ENCODE data around the gene SLC45A1.

Gene SLC45A1

DNA sequence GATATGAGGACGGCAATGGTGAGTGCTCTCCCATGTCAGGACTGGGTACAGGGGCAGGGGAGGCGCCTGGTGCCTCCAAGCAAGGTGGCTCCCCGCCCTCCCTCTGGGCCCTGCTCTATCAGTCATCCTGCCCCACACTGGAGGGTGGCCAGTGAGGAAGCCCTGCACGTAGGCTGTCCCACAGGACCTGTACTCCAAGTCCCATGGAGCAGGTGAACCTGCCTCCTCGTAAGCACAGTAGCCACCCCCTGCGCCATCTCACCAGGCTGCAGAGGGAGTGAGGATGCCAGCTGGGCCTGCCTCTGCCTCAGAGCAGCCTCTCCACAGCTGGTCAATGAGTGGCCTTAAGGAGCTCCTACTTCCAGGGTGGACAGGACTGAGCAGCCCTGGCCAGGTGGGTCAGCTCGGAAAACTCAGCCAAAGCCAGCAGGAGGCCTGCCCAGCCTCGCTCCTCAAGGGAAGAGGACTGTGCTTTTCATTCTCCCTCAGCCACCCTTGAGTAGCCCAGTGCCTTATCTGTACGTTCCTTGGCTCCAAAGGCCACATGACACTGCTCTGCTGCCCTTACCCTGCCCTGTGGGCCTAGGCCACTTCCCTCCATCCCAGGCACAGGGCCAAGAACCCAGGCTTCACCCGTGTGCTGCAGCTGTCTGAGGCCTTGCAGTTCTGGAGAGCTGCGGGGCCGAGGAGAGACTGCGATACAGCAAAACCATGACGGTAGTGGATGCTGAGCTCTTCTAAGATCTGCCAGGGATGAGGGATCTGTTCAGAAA, 39.6 kb downstream of the SLC45A1 start:
- TF ChIP-seq, protein P1, sequence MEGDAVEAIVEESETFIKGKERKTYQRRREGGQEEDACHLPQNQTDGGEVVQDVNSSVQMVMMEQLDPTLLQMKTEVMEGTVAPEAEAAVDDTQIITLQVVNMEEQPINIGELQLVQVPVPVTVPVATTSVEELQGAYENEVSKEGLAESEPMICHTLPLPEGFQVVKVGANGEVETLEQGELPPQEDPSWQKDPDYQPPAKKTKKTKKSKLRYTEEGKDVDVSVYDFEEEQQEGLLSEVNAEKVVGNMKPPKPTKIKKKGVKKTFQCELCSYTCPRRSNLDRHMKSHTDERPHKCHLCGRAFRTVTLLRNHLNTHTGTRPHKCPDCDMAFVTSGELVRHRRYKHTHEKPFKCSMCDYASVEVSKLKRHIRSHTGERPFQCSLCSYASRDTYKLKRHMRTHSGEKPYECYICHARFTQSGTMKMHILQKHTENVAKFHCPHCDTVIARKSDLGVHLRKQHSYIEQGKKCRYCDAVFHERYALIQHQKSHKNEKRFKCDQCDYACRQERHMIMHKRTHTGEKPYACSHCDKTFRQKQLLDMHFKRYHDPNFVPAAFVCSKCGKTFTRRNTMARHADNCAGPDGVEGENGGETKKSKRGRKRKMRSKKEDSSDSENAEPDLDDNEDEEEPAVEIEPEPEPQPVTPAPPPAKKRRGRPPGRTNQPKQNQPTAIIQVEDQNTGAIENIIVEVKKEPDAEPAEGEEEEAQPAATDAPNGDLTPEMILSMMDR (IDR thresholded peaks at IDR 0.05; ENCODE audit: insufficient read depth, low read depth, low read length, missing control alignments), result no peak
- DNase-seq (ENCODE audit: low read depth), result no peak
- H3K4me3 ChIP-seq (ENCODE audit: low read length), result no peak overlapping the region

GRCh38 chr1:8358241-8358896, 40.5 kb downstream of the SLC45A1 start:
- TF ChIP-seq, protein P1 (IDR thresholded peaks at IDR 0.05; ENCODE audit: insufficient read depth, low read depth, low read length, missing control alignments), result no peak
- no peak overlapping the region for H3K4me3 ChIP-seq (ENCODE audit: low read length)
- no peak for DNase-seq (ENCODE audit: low read depth)

GRCh38 chr1:8358897-8359616, 41.1 kb downstream of the SLC45A1 start:
- no peak for DNase-seq (ENCODE audit: low read depth)
- TF ChIP-seq, protein P1 (IDR thresholded peaks at IDR 0.05; ENCODE audit: insufficient read depth, low read depth, low read length, missing control alignments), result no peak
- no peak overlapping the region for H3K4me3 ChIP-seq (ENCODE audit: low read length)

DNA sequence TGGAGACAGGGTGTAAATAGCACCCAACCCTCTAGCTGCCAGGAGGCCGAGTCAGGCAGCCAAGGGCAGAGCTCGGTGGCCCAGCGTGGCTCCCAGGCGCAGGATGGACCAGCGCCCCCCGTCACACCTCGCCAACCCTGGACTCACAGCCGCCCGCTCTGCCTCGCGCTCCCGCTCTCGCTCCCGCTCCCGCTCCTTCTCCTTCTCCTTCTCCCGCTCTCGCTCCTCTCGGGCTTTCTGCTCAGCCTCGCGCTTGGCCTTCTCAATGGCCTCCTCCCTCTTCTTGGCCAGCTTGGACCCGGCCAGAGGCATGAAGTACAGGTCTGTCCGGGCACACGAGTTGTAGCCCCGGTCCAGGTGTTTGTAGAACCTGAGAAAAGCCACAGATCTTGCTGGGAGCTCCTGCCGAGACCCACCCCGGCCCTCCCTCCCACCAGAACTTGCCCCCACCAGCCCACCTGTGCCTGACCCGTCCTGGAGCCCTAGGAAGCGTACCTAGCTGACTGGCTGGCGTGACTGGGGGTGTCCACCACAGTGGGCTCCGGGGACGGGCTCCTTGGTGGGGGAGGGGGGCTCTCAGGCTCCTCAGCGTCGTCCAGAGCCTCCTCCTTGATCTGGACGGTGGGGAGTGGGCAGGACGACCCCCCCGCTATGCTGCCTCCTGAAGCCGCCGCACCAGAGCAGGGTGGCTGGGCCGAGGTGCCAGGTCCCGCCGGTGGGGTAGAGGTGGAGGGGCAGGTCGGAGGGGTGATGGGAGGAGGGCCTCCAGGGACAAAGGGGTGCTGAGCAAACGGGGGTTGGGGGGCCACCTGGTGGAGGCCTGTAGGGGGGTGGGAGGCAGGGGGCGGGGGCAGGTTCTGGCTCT, 41.9 kb downstream of the SLC45A1 start:
- TF ChIP-seq, protein P1 (IDR thresholded peaks at IDR 0.05; ENCODE audit: insufficient read depth, low read depth, low read length, missing control alignments), result no peak
- H3K4me3 ChIP-seq (ENCODE audit: low read length), result no peak overlapping the region
- DNase-seq (ENCODE audit: low read depth), result no peak

DNA sequence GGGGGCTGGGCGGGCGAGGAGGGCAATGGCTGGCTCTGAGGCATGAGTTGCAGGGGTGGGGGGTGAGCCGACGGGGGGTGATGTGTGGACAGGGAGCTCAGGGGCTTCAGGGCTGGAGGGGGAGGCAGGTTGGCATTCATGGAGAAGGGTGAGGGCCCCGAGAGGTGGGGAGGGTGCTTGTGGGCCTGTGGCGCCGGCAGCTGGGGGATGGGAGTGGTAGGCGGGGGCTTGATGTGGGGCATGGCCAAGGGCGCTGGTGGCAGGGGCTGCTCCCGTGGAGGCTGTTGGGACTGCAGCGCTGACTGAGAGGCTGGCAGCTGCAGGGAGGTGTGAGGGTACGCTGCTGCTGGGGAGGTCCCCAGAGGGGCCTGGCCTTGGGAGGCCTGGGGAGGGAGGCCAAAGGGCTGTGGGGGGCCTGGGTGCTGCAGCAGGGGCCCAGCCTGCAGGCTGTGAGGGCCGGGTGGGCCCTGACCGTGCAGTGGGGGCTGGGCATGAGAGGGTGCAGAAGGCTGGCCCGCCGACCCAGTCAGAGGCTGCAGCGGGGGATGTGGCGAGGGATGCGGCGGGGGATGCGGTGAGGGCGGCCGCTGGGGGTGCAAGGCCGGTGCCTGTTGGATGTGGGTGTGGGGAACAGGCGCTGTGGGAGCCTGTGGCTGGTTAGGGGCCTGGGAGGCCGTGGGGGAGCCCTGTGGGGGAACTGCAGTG, 42.7 kb downstream of the SLC45A1 start:
- TF ChIP-seq, protein P1 (IDR thresholded peaks at IDR 0.05; ENCODE audit: insufficient read depth, low read depth, low read length, missing control alignments), result no peak
- DNase-seq (ENCODE audit: low read depth), result no peak
- H3K4me3 ChIP-seq (ENCODE audit: low read length), result no peak overlapping the region
